Measurements from ENCODE around the gene GPR62. TPM values are rescaled to one million over a fixed set of nuclear protein-coding genes. Genes with fewer than 3 reads are reported as not detected.

Gene GPR62
- total RNA-seq, 2 donors from 2014 or later, result not detected

DNA sequence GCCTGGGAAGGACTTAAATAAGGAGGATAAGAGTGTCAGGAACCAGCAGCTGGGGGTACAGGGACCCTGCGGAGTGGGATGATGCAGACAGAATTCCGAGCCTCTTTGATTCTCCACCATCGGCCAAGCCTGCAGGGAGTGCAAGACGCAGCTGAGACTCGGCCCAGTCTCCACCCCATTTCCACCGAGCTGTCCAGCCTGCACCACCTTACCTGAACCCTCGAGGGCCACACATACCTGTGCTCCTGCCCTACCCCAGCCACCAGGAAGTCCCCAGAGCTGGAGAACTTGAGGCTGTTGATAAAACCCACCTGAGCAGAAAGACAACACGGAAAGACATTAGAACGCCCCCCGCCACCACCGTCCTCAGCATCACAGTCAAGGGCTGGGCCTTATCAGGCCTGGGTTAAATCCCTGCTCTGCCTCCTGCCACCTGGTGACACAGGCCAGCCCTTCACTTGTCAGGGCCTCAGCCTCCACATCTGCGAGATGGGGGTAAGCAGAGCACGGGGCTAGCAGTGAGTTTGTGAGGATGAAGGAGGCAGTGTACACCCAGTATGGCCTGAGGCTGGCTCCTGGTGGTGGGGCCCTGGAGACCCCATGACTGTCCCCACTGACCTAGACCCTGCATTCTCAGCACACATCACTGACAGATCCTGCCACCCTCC, 21.6 kb upstream of the GPR62 start:
- intact Hi-C loops (cut with DNase I), result no loop called here
- no peaks in the 10 kb centered on the region for H3K9me3 ChIP-seq
- no peak for DNase-seq
- no peaks in the 10 kb centered on the region for H3K4me1 ChIP-seq
- no peaks in the 10 kb centered on the region for H3K36me3 ChIP-seq
- TF ChIP-seq, protein P1, sequence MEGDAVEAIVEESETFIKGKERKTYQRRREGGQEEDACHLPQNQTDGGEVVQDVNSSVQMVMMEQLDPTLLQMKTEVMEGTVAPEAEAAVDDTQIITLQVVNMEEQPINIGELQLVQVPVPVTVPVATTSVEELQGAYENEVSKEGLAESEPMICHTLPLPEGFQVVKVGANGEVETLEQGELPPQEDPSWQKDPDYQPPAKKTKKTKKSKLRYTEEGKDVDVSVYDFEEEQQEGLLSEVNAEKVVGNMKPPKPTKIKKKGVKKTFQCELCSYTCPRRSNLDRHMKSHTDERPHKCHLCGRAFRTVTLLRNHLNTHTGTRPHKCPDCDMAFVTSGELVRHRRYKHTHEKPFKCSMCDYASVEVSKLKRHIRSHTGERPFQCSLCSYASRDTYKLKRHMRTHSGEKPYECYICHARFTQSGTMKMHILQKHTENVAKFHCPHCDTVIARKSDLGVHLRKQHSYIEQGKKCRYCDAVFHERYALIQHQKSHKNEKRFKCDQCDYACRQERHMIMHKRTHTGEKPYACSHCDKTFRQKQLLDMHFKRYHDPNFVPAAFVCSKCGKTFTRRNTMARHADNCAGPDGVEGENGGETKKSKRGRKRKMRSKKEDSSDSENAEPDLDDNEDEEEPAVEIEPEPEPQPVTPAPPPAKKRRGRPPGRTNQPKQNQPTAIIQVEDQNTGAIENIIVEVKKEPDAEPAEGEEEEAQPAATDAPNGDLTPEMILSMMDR (IDR thresholded peaks at IDR 0.05), result no peak
- H3K27ac ChIP-seq, result no peak overlapping the region
- no peak overlapping the region for H3K9ac ChIP-seq (ENCODE audit: low read depth in 2 of 2, low read length in 2 of 2)
- H3K27me3 ChIP-seq, result no peaks in the 10 kb centered on the region
- no peak overlapping the region for H3K4me3 ChIP-seq

DNA sequence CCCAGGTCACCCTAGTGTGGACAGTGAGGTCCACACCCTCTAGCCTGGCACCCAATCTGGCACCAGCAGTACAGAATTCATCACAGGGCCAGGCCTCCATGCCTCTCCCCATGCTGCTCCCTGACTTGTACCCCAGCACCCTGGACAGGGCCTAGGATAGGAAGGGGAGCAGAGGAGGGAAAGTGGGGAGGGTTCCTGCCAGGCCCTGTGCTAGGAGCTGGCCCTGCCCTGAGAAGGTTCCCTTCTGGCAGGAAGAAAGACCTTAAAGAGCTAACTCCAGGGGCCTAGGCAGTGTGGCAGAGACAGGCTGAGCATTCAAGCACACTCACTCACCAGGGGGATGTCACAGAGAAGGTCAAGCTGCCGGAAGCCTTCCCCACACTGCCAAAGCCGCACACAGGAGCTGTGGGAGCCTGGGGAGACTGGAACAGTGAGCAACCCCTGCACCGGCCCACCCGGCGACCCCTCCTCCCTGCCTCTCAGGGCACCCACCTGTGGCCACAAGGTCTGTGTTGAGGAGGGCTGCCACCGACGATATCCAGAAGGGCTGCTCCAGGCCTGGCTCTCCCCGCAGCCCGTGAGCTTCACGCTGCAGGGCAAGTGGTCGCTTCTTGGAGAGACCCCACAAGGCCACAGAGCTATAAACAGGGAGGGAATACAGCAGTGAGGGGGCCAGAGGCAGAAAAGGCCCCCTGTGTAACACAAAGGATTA, 20.9 kb upstream of the GPR62 start:
- Histone ChIP-seq H3K9ac (ENCODE audit: low read depth in 2 of 2, low read length in 2 of 2) (no peak overlapping the region), H3K9me3 (no peaks in the 10 kb centered on the region), H3K4me1 (no peaks in the 10 kb centered on the region), H3K27ac (no peak overlapping the region), H3K27me3 (no peaks in the 10 kb centered on the region), H3K36me3 (no peaks in the 10 kb centered on the region), H3K4me3 (no peak overlapping the region)
- TF ChIP-seq, protein P1 (IDR thresholded peaks at IDR 0.05), result no peak
- DNase-seq, result no peak
- intact Hi-C loops (cut with DNase I), result no loop called here

GRCh38 chr3:51934991-51935885, 19.9 kb upstream of the GPR62 start:
- TF ChIP-seq, protein P1 (IDR thresholded peaks at IDR 0.05), result no peak
- DNase-seq, result no peak
- Histone ChIP-seq H3K36me3 (no peaks in the 10 kb centered on the region), H3K9ac (ENCODE audit: low read depth in 2 of 2, low read length in 2 of 2) (no peak overlapping the region), H3K4me1 (no peaks in the 10 kb centered on the region), H3K4me3 (no peak overlapping the region), H3K9me3 (no peaks in the 10 kb centered on the region), H3K27ac (no peak overlapping the region), H3K27me3 (no peaks in the 10 kb centered on the region)
- intact Hi-C loops (cut with DNase I), result no loop called here

- Histone ChIP-seq H3K4me3 (no peak overlapping the region), H3K27me3 (no peaks in the 10 kb centered on the region), H3K36me3 (no peaks in the 10 kb centered on the region), H3K27ac (no peak overlapping the region), H3K4me1 (peaks cover 5% of the 10 kb centered on the region), H3K9me3 (no peaks in the 10 kb centered on the region), H3K9ac (ENCODE audit: low read depth in 2 of 2, low read length in 2 of 2) (no peak overlapping the region)
- TF ChIP-seq, protein P1 (IDR thresholded peaks at IDR 0.05), result no peak
- no peak for DNase-seq
- intact Hi-C loops (cut with DNase I), result no loop called here
Observed at GRCh38 chr3:51935886-51936755, 19.1 kb upstream of the GPR62 start.

DNA sequence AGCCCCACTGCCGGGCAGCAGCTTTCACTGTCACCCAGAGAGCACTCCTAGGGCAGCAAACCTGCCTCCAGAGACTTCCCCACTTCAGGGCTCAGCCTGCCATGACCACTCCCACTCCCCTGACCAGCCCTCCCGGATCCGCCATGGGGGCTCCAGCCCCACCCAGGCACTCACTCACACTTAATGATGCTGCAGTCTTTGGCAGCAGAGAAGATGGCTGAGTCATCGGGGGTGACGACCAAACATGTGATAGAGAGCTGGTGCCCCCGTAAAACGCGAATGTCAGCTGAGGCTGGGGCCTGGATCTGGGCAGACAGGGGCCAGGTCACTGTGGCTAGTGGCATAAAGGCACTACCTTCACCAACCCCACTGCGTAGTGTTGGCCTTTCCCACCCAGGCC, 18.2 kb upstream of the GPR62 start:
- Histone ChIP-seq H3K9ac (ENCODE audit: low read depth in 2 of 2, low read length in 2 of 2) (no peak overlapping the region), H3K4me1 (peaks cover 5% of the 10 kb centered on the region), H3K4me3 (no peak overlapping the region), H3K27me3 (no peaks in the 10 kb centered on the region), H3K36me3 (no peaks in the 10 kb centered on the region), H3K9me3 (no peaks in the 10 kb centered on the region), H3K27ac (no peak overlapping the region)
- intact Hi-C loops (cut with DNase I), result no loop called here
- TF ChIP-seq, protein P1 (IDR thresholded peaks at IDR 0.05), result no peak
- DNase-seq, result no peak

All from colonic mucosa (tissue), 4 donors.